NB4 (cell line): ENCODE measurements around the gene DPH6.

Experiments
- DNase-seq: peaks from one replicate; pipeline ENCODE4 v3.0.0; 2010; ENCODE audit warnings: low read depth
- H3K4me3 ChIP-seq: one replicate; pipeline ENCODE4 v1.5.1; 2011; ENCODE audit warnings: mild to moderate bottlenecking, low read depth, low read length, moderate library complexity
- CTCF ChIP-seq: IDR thresholded peaks from one replicate; pipeline ENCODE4 v1.5.1; 2012; ENCODE audit warnings: low read depth, low read length
- MAX ChIP-seq: IDR thresholded peaks from 2 replicates; pipeline ENCODE4 v1.6.1; 2011; ENCODE audit warnings: low read depth, low read length
- MYC ChIP-seq: IDR thresholded peaks from 2 replicates; pipeline ENCODE4 v1.6.1; 2011; ENCODE audit warnings: low read depth, low read length
- POLR2A ChIP-seq: IDR thresholded peaks from 2 replicates; pipeline ENCODE4 v1.6.1; 2011; ENCODE audit warnings: mild to moderate bottlenecking; ENCODE audit not compliant: insufficient read length; ENCODE audit errors: extremely low read depth

Gene DPH6

GRCh38 chr15:35566991-35567390 is 21.0 kb upstream of the DPH6 start:
- TF ChIP-seq MYC = no peak
- TF ChIP-seq CTCF = no peak
- no peak for TF ChIP-seq MAX
- TF ChIP-seq POLR2A = no peak
- DNase-seq = no peak
- no peak overlapping the region for H3K4me3 ChIP-seq

- DNase-seq = no peak
Observed at GRCh38 chr15:35565901-35566300, 19.9 kb upstream of the DPH6 start.

GRCh38 chr15:35562641-35563040 is 16.7 kb upstream of the DPH6 start:
- no peak overlapping the region for H3K4me3 ChIP-seq
- TF ChIP-seq MYC (no peak), MAX (no peak), POLR2A (no peak), CTCF (no peak)
- no peak for DNase-seq

More at GRCh38 chr15:35565901-35566300, 19.9 kb upstream of the DPH6 start:
- TF ChIP-seq MAX (no peak), MYC (no peak), CTCF (no peak), POLR2A (no peak)
- no peak overlapping the region for H3K4me3 ChIP-seq

GRCh38 chr15:35561308-35561707 is 15.3 kb upstream of the DPH6 start:
- no peak overlapping the region for H3K4me3 ChIP-seq
- TF ChIP-seq MAX (no peak), MYC (no peak), CTCF (no peak), POLR2A (no peak)
- DNase-seq = no peak

GRCh38 chr15:35560870-35561269 is 14.9 kb upstream of the DPH6 start:
- DNase-seq = no peak
- no peak for TF ChIP-seq CTCF
- TF ChIP-seq POLR2A = no peak
- TF ChIP-seq MAX = no peak
- no peak for TF ChIP-seq MYC
- H3K4me3 ChIP-seq = no peak overlapping the region

- no peak for TF ChIP-seq MAX
- no peak for TF ChIP-seq POLR2A
- TF ChIP-seq MYC = no peak
- no peak for TF ChIP-seq CTCF
- H3K4me3 ChIP-seq = no peak overlapping the region
- DNase-seq = no peak
Observed at GRCh38 chr15:35560258-35560657, 14.3 kb upstream of the DPH6 start.
